ENCODE measurements around the gene NINJ2. TPM values are rescaled to one million over a fixed set of nuclear protein-coding genes. Genes with fewer than 3 reads are reported as not detected.

Gene NINJ2
- total RNA-seq, 4 donors from 2014 or later, result 2.2 to 14.9 (median 4.5) TPM

DNA sequence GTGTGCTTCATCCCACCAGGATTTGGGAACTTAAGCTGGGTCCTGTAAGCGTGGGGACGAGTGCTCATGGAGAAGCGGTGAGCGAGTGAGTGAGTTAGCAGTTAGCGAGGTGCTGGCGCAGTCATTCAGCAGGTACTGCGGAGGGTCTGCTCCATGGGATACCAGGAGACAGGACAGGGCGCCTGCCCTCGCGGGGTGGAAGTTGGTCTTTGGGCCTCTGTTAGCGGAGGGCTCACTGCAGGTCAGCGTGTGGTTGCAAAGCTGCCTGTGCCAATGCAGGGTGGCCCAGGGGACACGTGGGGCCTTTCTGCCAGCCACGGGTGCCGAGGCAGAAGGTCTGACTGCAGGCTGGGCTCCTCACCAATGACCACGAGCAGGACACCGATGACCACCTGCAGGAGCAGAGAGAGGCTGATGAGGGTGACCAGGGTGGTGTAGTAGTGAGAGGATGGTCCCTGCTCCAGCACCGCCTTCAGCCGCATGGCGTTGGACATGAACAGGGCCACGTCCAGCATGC is 97.6 kb downstream of the NINJ2 start:
- Histone ChIP-seq H3K27me3 (no peaks in the 10 kb centered on the region), H3K9me3 (no peaks in the 10 kb centered on the region), H3K4me1 (peaks cover under 1 to 31% (median 7%) of the 10 kb centered on the region in 3 donors), H3K4me3 (no peak overlapping the region), H3K27ac (no peak overlapping the region), H3K36me3 (no peaks in the 10 kb centered on the region)
- WGBS, 2 donors, result 89 to 95% methylated on average over 6 to 16 of the region's 21 CpGs
- DNase-seq, result no peak
- intact Hi-C loops (cut with DNase I), result loop anchor here (5.0 to 10.0 kb wide), 3 partner anchors 252 to 389 kb away; no protein-coding TSS in a partner anchor
- TF ChIP-seq POLR2A (IDR thresholded peaks at IDR 0.05) (no peak), CTCF (IDR thresholded peaks at IDR 0.05) (no peak)

DNA sequence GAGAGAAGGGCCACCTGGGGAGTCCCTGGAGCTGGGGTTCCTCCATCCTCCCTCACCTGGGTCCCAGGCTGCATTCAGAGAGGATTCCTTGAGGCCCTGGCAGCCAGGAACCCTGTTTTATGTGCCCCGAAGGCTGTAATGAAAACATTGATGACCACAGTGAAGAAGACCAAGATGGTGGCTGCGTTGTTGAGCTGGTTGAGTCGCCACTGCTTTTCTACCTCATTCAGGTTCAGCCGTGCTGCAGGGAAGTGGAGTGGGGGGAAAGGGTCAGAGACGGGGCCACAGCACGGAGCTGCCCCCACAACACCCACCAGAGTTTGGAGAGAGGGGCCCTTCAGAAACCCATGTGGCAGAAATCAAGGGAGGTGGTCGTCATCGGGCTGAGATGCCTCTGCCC is 98.1 kb downstream of the NINJ2 start:
- 93 to 100% methylated on average over 4 of the region's 8 CpGs for WGBS, 2 donors
- H3K4me3 ChIP-seq, result no peak overlapping the region
- no peak overlapping the region for H3K27ac ChIP-seq
- no peaks in the 10 kb centered on the region for H3K27me3 ChIP-seq
- intact Hi-C loops (cut with DNase I), result loop anchor here (5.0 to 10.0 kb wide), 3 partner anchors 252 to 390 kb away; no protein-coding TSS in a partner anchor
- no peak for TF ChIP-seq CTCF (IDR thresholded peaks at IDR 0.05)
- no peak for TF ChIP-seq POLR2A (IDR thresholded peaks at IDR 0.05)
- H3K9me3 ChIP-seq, result no peaks in the 10 kb centered on the region
- H3K4me1 ChIP-seq, result peaks cover 0 to 31% (median 6%) of the 10 kb centered on the region in 3 donors
- DNase-seq, result no peak
- H3K36me3 ChIP-seq, result no peaks in the 10 kb centered on the region

- H3K4me3 ChIP-seq, result peak overlapping the region in 1 of 4 donors; percentile 9
- H3K27ac ChIP-seq, result peak overlapping the region in 1 of 4 donors; percentile 55
- TF ChIP-seq CTCF (IDR thresholded peaks at IDR 0.05) (no peak), POLR2A (IDR thresholded peaks at IDR 0.05) (no peak)
- H3K27me3 ChIP-seq, result peaks cover 0 to 7% (median 0%) of the 10 kb centered on the region in 4 donors
- intact Hi-C loops (cut with DNase I), result loop anchor here (10.0 kb wide), 2 partner anchors 351 to 391 kb away; no protein-coding TSS in a partner anchor
- H3K9me3 ChIP-seq, result no peaks in the 10 kb centered on the region
- H3K4me1 ChIP-seq, result peaks cover 0 to 33% (median 0%) of the 10 kb centered on the region in 3 donors
- WGBS, 2 donors, result 35 to 63% methylated on average over 7 of the region's 7 CpGs
- no peaks in the 10 kb centered on the region for H3K36me3 ChIP-seq
- DNase-seq, result no peak
Measured at GRCh38 chr12:563787-564298, 99.4 kb downstream of the NINJ2 start.

GRCh38 chr12:563250-563781 is 99.9 kb downstream of the NINJ2 start:
- 36 to 57% methylated on average over 5 to 7 of the region's 8 CpGs for WGBS, 2 donors
- Histone ChIP-seq H3K36me3 (no peaks in the 10 kb centered on the region), H3K27ac (peak overlapping the region in 2 of 4 donors; percentile 1 to 55), H3K4me3 (peak overlapping the region in 1 of 4 donors; percentile 9), H3K27me3 (peaks cover 0 to 11% (median 0%) of the 10 kb centered on the region in 4 donors), H3K9me3 (no peaks in the 10 kb centered on the region), H3K4me1 (peaks cover 0 to 38% (median 0%) of the 10 kb centered on the region in 3 donors)
- intact Hi-C loops (cut with DNase I), result loop anchor here (10.0 kb wide), 2 partner anchors 351 to 391 kb away; no protein-coding TSS in a partner anchor
- DNase-seq, result no peak
- TF ChIP-seq CTCF (IDR thresholded peaks at IDR 0.05), result no peak
- no peak for TF ChIP-seq POLR2A (IDR thresholded peaks at IDR 0.05)

GRCh38 chr12:562634-563033 is 100.6 kb downstream of the NINJ2 start:
- H3K27ac ChIP-seq, result peak overlapping the region in 3 of 4 donors; percentile 1 to 55 (median 43)
- H3K9me3 ChIP-seq, result no peaks in the 10 kb centered on the region
- peaks cover 0 to 40% (median 0%) of the 10 kb centered on the region in 3 donors for H3K4me1 ChIP-seq
- H3K4me3 ChIP-seq, result peak overlapping the region in 1 of 4 donors; percentile 9
- no peak for TF ChIP-seq POLR2A (IDR thresholded peaks at IDR 0.05)
- TF ChIP-seq CTCF (IDR thresholded peaks at IDR 0.05), result no peak
- no peak for DNase-seq
- H3K27me3 ChIP-seq, result peaks cover 0 to 18% (median 0%) of the 10 kb centered on the region in 4 donors
- intact Hi-C loops (cut with DNase I), result loop anchor here (10.0 kb wide), 2 partner anchors 352 to 392 kb away; no protein-coding TSS in a partner anchor
- no peaks in the 10 kb centered on the region for H3K36me3 ChIP-seq
- 81 to 85% methylated on average over 6 of the region's 12 CpGs for WGBS, 2 donors

Measured in esophagus squamous epithelium (tissue), 5 donors.